AG04449 (cell line): ENCODE results near the gene FEM1C.

Experiments used
- CTCF ChIA-PET: fragments of 350-600 bp; formaldehyde crosslinking; extraction: SDS; loops from one replicate; lab custom pipeline; 2021; ENCODE audit warnings: antibody characterized with exemption; lab: Yijun Ruan, JAX
- POLR2A ChIA-PET: fragments of 400-600, 350-600 bp; formaldehyde crosslinking; extraction: SDS; loops from one replicate; lab custom pipeline; 2020; ENCODE audit warnings: antibody characterized with exemption, inconsistent platforms; lab: Yijun Ruan, JAX
- DNase-seq: peaks from one replicate; pipeline ENCODE4 v3.0.0-alpha.2; 2010; ENCODE audit warnings: low read depth, low spot score
- H3K4me3 ChIP-seq: 2 replicates; pipeline ENCODE4 v1.5.1; 2011; ENCODE audit warnings: low read depth, mild to moderate bottlenecking, control low read depth, low read length
- CTCF ChIP-seq: IDR thresholded peaks from one replicate; pipeline ENCODE4 v1.5.1; 2011; ENCODE audit warnings: mild to moderate bottlenecking, moderate library complexity, low read length, control low read depth, inconsistent platforms; ENCODE audit not compliant: insufficient read depth; ENCODE audit errors: missing control alignments

FEM1C gene

DNA sequence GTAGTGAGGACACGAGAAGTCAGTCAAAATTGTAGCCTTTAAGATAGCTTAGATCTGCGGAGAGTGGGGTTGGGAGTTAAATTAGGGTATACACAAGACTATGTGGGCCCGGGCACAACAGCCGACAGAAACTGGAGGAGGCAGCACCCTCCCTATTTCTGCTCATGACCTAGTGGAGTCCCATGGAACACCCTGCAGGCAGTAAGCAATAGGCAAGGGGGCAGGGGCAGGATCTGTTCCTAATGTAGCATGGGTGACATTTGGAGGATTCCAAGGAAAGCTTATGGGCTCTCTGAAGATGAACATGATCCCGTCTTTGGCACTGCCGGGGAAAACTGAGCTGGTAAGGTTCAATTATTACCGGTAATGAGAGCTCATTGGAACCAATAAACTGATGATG is 67.0 kb downstream of the FEM1C start:
- TF ChIP-seq CTCF: no peak
- H3K4me3 ChIP-seq: no peak overlapping the region
- no peak for DNase-seq
- ChIA-PET POLR2A (no interaction called here), CTCF (interaction anchor here (1.3 to 1.4 kb wide), 2 partner anchors 10 to 14 kb away, joined by 3 to 5 read pairs; no protein-coding TSS in a partner anchor)

DNA sequence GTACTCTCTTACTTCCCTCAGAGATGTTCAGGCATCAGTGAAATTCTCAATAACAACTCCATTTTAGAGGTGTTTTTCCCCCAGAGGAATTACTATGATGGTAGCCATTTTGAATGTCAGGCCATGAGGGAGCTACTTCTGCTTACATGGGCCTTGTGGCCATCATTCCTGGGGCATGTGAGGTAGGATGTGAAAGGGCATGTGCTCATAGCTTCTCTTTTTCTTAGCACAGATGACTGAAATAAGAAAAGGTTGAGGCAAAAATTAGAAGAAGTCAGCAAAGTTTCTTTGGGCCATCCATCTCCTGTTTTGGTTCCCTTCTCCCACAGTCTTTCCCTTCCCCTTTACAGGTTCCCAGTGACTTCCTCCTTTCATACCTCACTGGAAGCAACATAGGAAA is 68.8 kb downstream of the FEM1C start:
- H3K4me3 ChIP-seq: no peak overlapping the region
- TF ChIP-seq CTCF: no peak
- POLR2A ChIA-PET: no interaction called here
- DNase-seq: no peak
- CTCF ChIA-PET: interaction anchor here (0.6 kb wide), 1 partner anchor 15 kb away, joined by 3 read pairs; no protein-coding TSS in a partner anchor

GRCh38 chr5:115472271-115473025 is 72.1 kb downstream of the FEM1C start:
- CTCF ChIA-PET: interaction anchor here (1.1 kb wide), 1 partner anchor 9 kb away, joined by 4 read pairs; no protein-coding TSS in a partner anchor
- DNase-seq: no peak
- no peak overlapping the region for H3K4me3 ChIP-seq
- POLR2A ChIA-PET: no interaction called here
- TF ChIP-seq CTCF: no peak

- H3K4me3 ChIP-seq: no peak overlapping the region
- POLR2A ChIA-PET: no interaction called here
- TF ChIP-seq CTCF: no peak
- DNase-seq: no peak
- CTCF ChIA-PET: no interaction called here
Observed at GRCh38 chr5:115471345-115472063, 73.1 kb downstream of the FEM1C start.

GRCh38 chr5:115470921-115471320 is 73.7 kb downstream of the FEM1C start:
- H3K4me3 ChIP-seq: no peak overlapping the region
- no peak for DNase-seq
- POLR2A ChIA-PET: no interaction called here
- CTCF ChIA-PET: no interaction called here
- no peak for TF ChIP-seq CTCF
